Suprapubic skin (tissue), 3 donors: ENCODE measurements around the gene GJC2.

Source experiments
- CTCF ChIP-seq, 2 donors: fragments of 200-600 bp in 1 of 2; fragments of 450-650 bp in 1 of 2; sonication (generic) in 1 of 2; IDR thresholded peaks; one replicate each; pipeline ENCODE4 v1.5.1; 2016 to 2019; ENCODE audit warnings: antibody characterized with exemption in 2 of 2, mild to moderate bottlenecking in 1 of 2, moderate library complexity in 1 of 2
- EP300 ChIP-seq: sonication (generic); formaldehyde crosslinking; IDR thresholded peaks from one replicate; pipeline ENCODE4 v1.6.1; 2017; ENCODE audit warnings: antibody characterized with exemption

DNA sequence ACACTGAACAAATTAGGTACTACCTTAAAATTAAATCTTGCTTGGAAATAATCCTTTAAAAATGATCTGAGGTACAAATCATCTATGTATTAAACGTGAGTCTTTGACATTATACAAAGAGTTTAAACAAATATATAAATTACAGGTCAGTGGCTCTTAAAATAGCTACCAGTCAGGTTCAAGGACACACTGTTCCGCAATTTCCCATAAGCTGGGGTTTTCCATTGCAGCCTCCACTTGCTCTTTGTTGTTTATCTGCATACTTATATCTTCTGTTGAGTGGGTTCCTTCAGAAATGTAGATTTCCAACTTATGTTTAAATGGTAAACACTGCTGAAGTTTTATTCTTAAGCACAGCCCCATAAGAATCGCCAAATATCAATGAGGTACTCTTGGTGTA, 34.9 kb upstream of the GJC2 start:
- no peak for TF ChIP-seq CTCF (IDR thresholded peaks at IDR 0.05)
- TF ChIP-seq EP300 = no peak
